ENCODE measurements around the gene LCP1.

LCP1 gene

GRCh38 chr13:46183018-46183946 is 1.3 kb upstream of the LCP1 start:
- H2AFZ ChIP-seq: peak overlapping the region; percentile 60
- no peak for TF ChIP-seq CTCF (IDR thresholded peaks at IDR 0.05)
- H3K4me2 ChIP-seq (ENCODE audit: low read length): peak overlapping the region; percentile 5
- H3K9ac ChIP-seq: no peak overlapping the region
- no peak overlapping the region for H3K4me3 ChIP-seq (ENCODE audit: low read depth, low read length)
- H3K27ac ChIP-seq: peak overlapping the region; percentile 92
- H3K4me1 ChIP-seq: peaks cover 13% of the 10 kb centered on the region
- no peaks in the 10 kb centered on the region for H3K79me2 ChIP-seq
- no peaks in the 10 kb centered on the region for H3K27me3 ChIP-seq (ENCODE audit: control insufficient read depth, insufficient read depth, low read length)
- no peaks in the 10 kb centered on the region for H3K9me3 ChIP-seq (ENCODE audit: control insufficient read depth, low read length)
- H3K36me3 ChIP-seq (ENCODE audit: control insufficient read depth, insufficient read depth, low read length): no peaks in the 10 kb centered on the region

DNA sequence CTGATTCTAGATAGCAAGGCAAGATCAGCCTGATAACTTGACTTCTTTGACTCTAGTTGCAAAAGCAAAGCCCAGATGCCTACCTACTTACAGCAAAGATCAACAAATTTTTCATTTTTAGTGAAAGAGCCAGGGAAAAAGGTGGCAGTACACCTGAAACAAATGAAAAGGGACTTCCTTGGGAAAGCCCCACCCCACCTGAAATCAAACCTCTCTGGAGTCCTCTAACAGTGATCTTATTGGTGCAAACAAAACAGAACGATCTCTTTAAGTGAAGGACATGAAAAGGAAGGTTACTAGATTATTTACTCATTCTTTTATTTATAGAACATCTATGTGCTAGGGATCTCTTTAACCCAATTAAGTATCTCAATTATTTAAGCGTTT is 507 bp upstream of the LCP1 start:
- Histone ChIP-seq H3K9ac (no peak overlapping the region), H3K4me1 (peaks cover 13% of the 10 kb centered on the region), H3K4me2 (ENCODE audit: low read length) (peak overlapping the region; percentile 5), H3K79me2 (no peaks in the 10 kb centered on the region), H2AFZ (peak overlapping the region; percentile 58), H3K36me3 (ENCODE audit: control insufficient read depth, insufficient read depth, low read length) (no peaks in the 10 kb centered on the region), H3K4me3 (ENCODE audit: low read depth, low read length) (peak overlapping the region; percentile 33), H3K27ac (peak overlapping the region; percentile 92), H3K9me3 (ENCODE audit: control insufficient read depth, low read length) (no peaks in the 10 kb centered on the region), H3K27me3 (ENCODE audit: control insufficient read depth, insufficient read depth, low read length) (no peaks in the 10 kb centered on the region)
- no peak for TF ChIP-seq CTCF (IDR thresholded peaks at IDR 0.05)

- Histone ChIP-seq H3K79me2 (no peaks in the 10 kb centered on the region), H3K4me1 (peaks cover 13% of the 10 kb centered on the region), H3K4me2 (ENCODE audit: low read length) (no peak overlapping the region), H3K4me3 (ENCODE audit: low read depth, low read length) (peak overlapping the region; percentile 33), H2AFZ (peak overlapping the region; percentile 61), H3K9ac (no peak overlapping the region), H3K27me3 (ENCODE audit: control insufficient read depth, insufficient read depth, low read length) (no peaks in the 10 kb centered on the region), H3K9me3 (ENCODE audit: control insufficient read depth, low read length) (no peaks in the 10 kb centered on the region), H3K36me3 (ENCODE audit: control insufficient read depth, insufficient read depth, low read length) (no peaks in the 10 kb centered on the region), H3K27ac (peak overlapping the region; percentile 92)
- no peak for TF ChIP-seq CTCF (IDR thresholded peaks at IDR 0.05)
Measured at GRCh38 chr13:46181377-46181839, 569 bp downstream of the LCP1 start.

GRCh38 chr13:46179969-46180763 is 1.8 kb downstream of the LCP1 start:
- no peak for TF ChIP-seq CTCF (IDR thresholded peaks at IDR 0.05)
- Histone ChIP-seq H3K9me3 (ENCODE audit: control insufficient read depth, low read length) (no peaks in the 10 kb centered on the region), H3K27me3 (ENCODE audit: control insufficient read depth, insufficient read depth, low read length) (no peaks in the 10 kb centered on the region), H3K79me2 (no peaks in the 10 kb centered on the region), H3K4me3 (ENCODE audit: low read depth, low read length) (no peak overlapping the region), H3K36me3 (ENCODE audit: control insufficient read depth, insufficient read depth, low read length) (no peaks in the 10 kb centered on the region), H3K4me1 (peaks cover 13% of the 10 kb centered on the region), H3K9ac (no peak overlapping the region), H2AFZ (no peak overlapping the region), H3K27ac (peak overlapping the region; percentile 39), H3K4me2 (ENCODE audit: low read length) (no peak overlapping the region)
